NCI-H128 (cell line): Measurements from ENCODE around the gene LANCL3.
"Not testable (repeated sequence)": the region's sequence is repeated elsewhere in the genome, so short reads cannot be mapped to it uniquely, and the experiment has no call there.

ENCODE experiments used
- DNase-seq: peaks from one replicate; lab custom pipeline; 2025; ENCODE audit not compliant: unreplicated experiment; lab: John Stamatoyannopoulos, UW

LANCL3 gene

GRCh38 chrX:37609727-37610126 lies 38.3 kb downstream of the LANCL3 start:
- DNase-seq = no peak

- no peak for DNase-seq
Observed at GRCh38 chrX:37613933-37614332, 42.5 kb downstream of the LANCL3 start.

GRCh38 chrX:37627602-37628001 lies 56.1 kb downstream of the LANCL3 start:
- DNase-seq = no peak

DNA sequence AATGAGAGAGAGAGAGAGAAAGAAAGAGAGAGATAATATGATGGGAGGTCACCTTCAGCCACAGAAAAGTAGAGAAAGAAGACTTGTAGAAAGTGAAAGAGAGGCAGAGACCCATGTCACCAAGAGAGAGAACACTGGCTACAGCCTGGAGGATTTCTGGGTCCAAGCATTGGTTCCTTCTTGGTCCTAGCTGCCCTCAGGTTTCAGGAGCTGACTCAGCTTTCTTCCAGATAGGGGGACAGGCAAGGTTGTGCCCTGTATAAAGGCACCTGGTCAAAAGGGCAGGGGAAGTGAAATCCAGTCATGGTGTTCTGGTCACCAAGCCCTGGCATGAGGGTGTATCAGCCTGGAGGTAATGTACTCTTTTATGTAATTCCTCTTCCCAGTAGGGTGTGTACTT lies 66.6 kb downstream of the LANCL3 start:
- no peak for DNase-seq

DNA sequence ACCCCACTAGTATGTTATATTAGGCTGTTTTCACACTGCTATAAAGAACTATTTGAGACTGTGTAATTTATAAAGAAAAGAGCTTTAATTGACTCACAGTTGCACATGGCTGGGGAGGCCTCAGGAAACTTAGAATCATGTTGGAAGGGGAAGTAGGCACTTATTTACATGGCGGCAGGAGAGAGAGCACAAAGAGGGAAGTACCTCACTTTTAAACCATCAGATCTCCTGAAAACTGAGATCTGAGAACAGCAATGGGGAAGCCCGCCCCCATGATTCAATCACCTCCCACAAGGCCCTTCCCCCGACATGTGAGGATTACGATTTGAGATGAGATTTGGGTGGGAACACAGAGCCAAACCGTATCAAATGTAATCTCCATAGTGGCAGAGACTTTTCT lies 68.7 kb downstream of the LANCL3 start:
- DNase-seq = no peak

GRCh38 chrX:37641859-37642258 lies 70.4 kb downstream of the LANCL3 start:
- no peak for DNase-seq

- DNase-seq = no peak
Observed at GRCh38 chrX:37644381-37645305, 73.2 kb downstream of the LANCL3 start.

GRCh38 chrX:37646254-37646653 lies 74.8 kb downstream of the LANCL3 start:
- no peak for DNase-seq

DNA sequence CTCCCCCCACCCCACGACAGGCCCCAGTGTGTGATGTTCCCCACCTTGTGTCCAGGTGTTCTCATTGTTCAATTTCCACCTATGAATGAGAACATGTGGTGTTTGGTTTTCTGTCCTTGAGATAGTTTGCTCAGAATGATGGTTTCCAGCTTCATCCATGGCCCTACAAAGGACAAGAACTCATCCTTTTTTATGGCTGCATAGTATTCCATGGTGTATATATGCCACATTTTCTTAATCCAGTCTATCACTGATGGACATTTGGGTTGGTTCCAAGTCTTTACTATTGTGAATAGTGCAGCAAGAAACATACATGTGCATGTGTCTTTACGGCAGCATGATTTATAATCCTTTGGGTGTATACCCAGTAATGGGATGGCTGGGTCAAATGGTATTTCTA lies 79.4 kb downstream of the LANCL3 start:
- DNase-seq = not testable (repeated sequence)

DNA sequence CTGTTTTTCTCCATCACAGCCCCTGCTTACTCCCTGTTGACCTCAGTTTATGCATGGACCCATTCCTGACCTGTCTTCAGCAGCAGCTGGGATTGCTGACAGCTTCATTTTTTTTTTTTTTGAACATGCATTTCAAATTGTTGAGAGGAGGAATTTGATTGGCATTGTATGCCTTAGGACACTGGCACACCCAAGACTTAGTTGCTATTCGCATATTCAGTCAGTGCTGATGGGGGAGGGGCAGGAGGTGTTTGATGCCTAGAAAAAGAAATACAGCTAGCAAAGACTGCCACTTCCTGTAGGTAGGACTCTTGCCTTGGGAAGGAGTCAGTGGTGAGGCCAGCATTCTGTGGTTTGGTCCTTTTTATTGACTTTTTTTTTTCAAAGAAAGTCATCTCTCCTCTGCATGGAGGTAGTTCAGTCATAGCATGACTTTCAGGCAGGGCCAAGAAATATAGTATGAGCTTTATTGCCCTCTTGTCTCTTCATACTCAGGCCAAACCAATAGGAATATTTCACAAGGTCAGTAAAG lies 80.5 kb downstream of the LANCL3 start:
- DNase-seq = no peak

GRCh38 chrX:37652589-37653231 lies 81.2 kb downstream of the LANCL3 start:
- no peak for DNase-seq

DNA sequence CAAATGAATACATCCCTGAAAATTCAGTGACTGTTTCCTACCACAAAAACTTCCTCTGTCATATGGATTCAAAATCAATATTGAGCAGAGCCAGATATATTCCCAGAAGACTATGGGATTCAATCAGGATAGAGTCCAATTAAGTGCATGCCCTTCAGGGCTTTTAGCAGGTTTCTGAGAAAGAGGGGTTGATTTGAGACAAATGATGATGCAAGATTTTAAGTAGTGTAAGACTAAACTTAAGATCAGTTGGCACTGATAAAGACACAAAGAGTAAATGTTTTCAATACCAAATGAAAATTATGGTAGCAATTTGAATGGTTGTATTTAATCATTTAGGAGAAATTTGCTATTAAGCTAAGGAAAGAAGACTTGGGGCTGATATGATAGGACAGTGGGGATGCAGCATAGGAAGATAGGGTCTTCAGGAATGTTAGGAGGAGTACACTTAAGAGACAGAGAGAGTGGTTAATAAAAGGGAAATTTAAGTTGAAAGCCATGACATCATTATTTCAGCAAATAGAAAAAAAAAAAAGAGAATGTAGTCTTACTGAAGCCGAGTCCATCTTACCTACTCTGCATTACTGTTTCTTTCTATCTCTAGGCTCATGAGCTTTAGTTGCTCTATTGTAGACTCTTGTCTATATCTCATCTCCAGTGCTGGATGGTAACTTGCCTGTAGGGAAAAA lies 82.1 kb downstream of the LANCL3 start:
- DNase-seq = no peak

DNA sequence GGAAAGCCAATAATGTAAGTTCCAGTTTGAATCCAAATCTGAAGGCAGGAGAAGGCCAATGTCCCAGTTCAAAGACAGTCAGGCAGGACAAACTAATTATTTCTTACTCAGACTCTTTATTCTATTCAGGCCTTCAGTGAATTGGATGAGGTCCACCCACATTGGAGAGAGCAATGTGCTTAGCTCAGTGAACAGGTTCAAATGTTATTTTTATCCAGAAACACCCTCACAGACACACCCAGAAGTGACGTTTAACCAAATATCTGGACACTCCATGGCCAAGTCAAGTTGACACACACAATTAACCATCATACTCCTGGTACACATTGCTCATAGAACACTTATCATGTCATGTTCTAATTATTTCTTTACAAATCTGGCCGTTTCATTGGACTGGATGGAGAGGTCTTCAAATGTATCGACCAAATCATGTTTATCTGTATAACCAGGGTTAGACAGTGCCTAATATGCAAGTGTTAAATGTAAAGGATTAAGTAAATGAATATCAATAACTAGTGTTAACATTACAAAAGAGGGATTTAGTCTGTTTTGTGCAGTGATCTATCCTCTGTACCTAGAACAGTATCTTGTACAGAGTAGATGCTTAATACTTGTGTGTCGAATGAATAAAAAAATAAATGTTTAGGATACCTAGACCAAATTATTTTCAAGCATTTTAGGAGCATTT lies 87.0 kb downstream of the LANCL3 start:
- DNase-seq = no peak

DNA sequence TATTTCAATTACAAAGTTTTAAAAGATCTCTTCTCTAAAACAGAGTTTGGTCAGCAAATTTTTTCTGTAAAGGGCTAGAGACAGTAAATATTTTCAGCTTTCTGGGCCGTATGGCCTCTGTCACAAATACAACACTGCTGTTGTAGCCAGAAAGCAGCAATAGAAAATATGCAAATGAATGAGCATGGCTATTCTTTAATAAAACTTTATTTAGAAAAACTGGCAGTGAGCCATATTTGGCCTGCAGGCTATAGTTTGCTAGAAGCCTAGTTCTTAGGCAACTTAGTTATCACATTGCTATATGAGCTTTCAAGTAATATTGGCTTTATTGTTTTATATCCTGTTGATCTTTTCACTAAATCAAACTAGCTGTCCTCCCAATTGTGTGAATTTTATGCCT lies 87.6 kb downstream of the LANCL3 start:
- DNase-seq = no peak

GRCh38 chrX:37662181-37662580 lies 90.7 kb downstream of the LANCL3 start:
- no peak for DNase-seq

DNA sequence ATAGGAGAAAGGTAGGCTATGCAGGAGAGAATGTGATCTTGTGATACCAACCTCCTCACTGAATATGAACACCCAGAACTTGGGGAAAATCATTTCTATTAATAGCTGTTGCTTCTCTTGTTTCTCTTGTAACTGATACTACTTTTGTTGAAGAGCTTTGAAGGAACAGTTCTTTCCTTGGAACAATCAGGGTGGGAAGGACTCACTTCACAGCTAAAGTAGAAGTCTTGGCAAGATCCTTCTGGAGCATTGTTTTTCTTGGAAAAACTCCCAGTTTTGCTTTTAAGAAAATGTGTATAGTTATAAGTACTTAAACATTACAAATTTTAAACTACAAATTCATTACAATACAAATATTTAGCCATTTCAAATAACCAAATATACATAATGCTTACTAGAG lies 95.1 kb downstream of the LANCL3 start:
- no peak for DNase-seq

GRCh38 chrX:37667141-37667540 lies 95.7 kb downstream of the LANCL3 start:
- DNase-seq = no peak

GRCh38 chrX:37672563-37672962 lies 101.1 kb downstream of the LANCL3 start:
- DNase-seq = no peak

GRCh38 chrX:37676811-37677210 lies 105.3 kb downstream of the LANCL3 start:
- DNase-seq = no peak

GRCh38 chrX:37677243-37677642 lies 105.8 kb downstream of the LANCL3 start:
- DNase-seq = no peak

GRCh38 chrX:37677765-37678164 lies 106.3 kb downstream of the LANCL3 start:
- no peak for DNase-seq
